ENCODE measurements around the gene TUBG2.
"Not testable (repeated sequence)": the region's sequence is repeated elsewhere in the genome, so short reads cannot be mapped to it uniquely, and the experiment has no call there.

The TUBG2 gene

GRCh38 chr17:42659079-42659931 lies at the start of gene TUBG2:
Gene TUBG2, plus strand, starts transcription at chr17:42659284. Its CDS starts 220 bp downstream, at chr17:42659504.
- TF ChIP-seq YY1 (IDR thresholded peaks at IDR 0.05; ENCODE audit: insufficient read depth, insufficient read length), result peak; percentile 44
- no peak for TF ChIP-seq SUZ12 (IDR thresholded peaks at IDR 0.05; ENCODE audit: extremely low read depth, insufficient read depth, insufficient read length)
- no peak for TF ChIP-seq ZNF274 (IDR thresholded peaks at IDR 0.05; ENCODE audit: low read depth, low read length)
- H3K27me3 ChIP-seq (ENCODE audit: insufficient read depth, insufficient read length), result no peaks in the 10 kb centered on the region
- H3K36me3 ChIP-seq (ENCODE audit: insufficient read depth, insufficient read length, low read length), result peaks cover 25% of the 10 kb centered on the region
- DNase-seq (ENCODE audit: low read depth, low spot score), result peak; percentile 79
- no peaks in the 10 kb centered on the region for H3K4me1 ChIP-seq (ENCODE audit: insufficient read depth, insufficient read length)
- peak within 1 kb of the TSS; percentile 94 for H3K9ac ChIP-seq (ENCODE audit: insufficient read length, low read depth)
- no peaks in the 10 kb centered on the region for H3K9me3 ChIP-seq (ENCODE audit: insufficient read depth, low read length)
- peak within 1 kb of the TSS; percentile 75 for H3K4me3 ChIP-seq (ENCODE audit: insufficient read length, low read depth)

- peaks cover 44% of the 10 kb centered on the region for H3K36me3 ChIP-seq (ENCODE audit: insufficient read depth, insufficient read length, low read length)
- not testable (repeated sequence) for H3K4me1 ChIP-seq (ENCODE audit: insufficient read depth, insufficient read length); DNase-seq (ENCODE audit: low read depth, low spot score); H3K9me3 ChIP-seq (ENCODE audit: insufficient read depth, low read length); H3K27me3 ChIP-seq (ENCODE audit: insufficient read depth, insufficient read length)
- peak overlapping the region; percentile 100 for H3K9ac ChIP-seq (ENCODE audit: insufficient read length, low read depth)
- H3K4me3 ChIP-seq (ENCODE audit: insufficient read length, low read depth), result peak overlapping the region; percentile 99
Observed at GRCh38 chr17:42609814-42610801, 49.0 kb upstream of the TUBG2 start.

GRCh38 chr17:42612013-42612412 lies 47.1 kb upstream of the TUBG2 start:
- Histone ChIP-seq H3K9ac (ENCODE audit: insufficient read length, low read depth) (no peak overlapping the region), H3K27me3 (ENCODE audit: insufficient read depth, insufficient read length) (no peaks in the 10 kb centered on the region), H3K9me3 (ENCODE audit: insufficient read depth, low read length) (no peaks in the 10 kb centered on the region), H3K4me3 (ENCODE audit: insufficient read length, low read depth) (no peak overlapping the region), H3K36me3 (ENCODE audit: insufficient read depth, insufficient read length, low read length) (peaks cover 53% of the 10 kb centered on the region), H3K4me1 (ENCODE audit: insufficient read depth, insufficient read length) (no peaks in the 10 kb centered on the region)
- TF ChIP-seq SUZ12 (IDR thresholded peaks at IDR 0.05; ENCODE audit: extremely low read depth, insufficient read depth, insufficient read length), result no peak
- TF ChIP-seq ZNF274 (IDR thresholded peaks at IDR 0.05; ENCODE audit: low read depth, low read length), result no peak
- no peak for DNase-seq (ENCODE audit: low read depth, low spot score)

- Histone ChIP-seq H3K27me3 (ENCODE audit: insufficient read depth, insufficient read length) (no peaks in the 10 kb centered on the region), H3K4me3 (ENCODE audit: insufficient read length, low read depth) (no peak overlapping the region), H3K36me3 (ENCODE audit: insufficient read depth, insufficient read length, low read length) (peaks cover 52% of the 10 kb centered on the region), H3K4me1 (ENCODE audit: insufficient read depth, insufficient read length) (no peaks in the 10 kb centered on the region), H3K9ac (ENCODE audit: insufficient read length, low read depth) (no peak overlapping the region), H3K9me3 (ENCODE audit: insufficient read depth, low read length) (no peaks in the 10 kb centered on the region)
- DNase-seq (ENCODE audit: low read depth, low spot score), result no peak
- no peak for TF ChIP-seq SUZ12 (IDR thresholded peaks at IDR 0.05; ENCODE audit: extremely low read depth, insufficient read depth, insufficient read length)
- no peak for TF ChIP-seq YY1 (IDR thresholded peaks at IDR 0.05; ENCODE audit: insufficient read depth, insufficient read length)
- no peak for TF ChIP-seq ZNF274 (IDR thresholded peaks at IDR 0.05; ENCODE audit: low read depth, low read length)
Observed at GRCh38 chr17:42613699-42614295, 45.3 kb upstream of the TUBG2 start.

GRCh38 chr17:42617956-42618431 lies 41.1 kb upstream of the TUBG2 start:
- H3K9me3 ChIP-seq (ENCODE audit: insufficient read depth, low read length), result no peaks in the 10 kb centered on the region
- H3K27me3 ChIP-seq (ENCODE audit: insufficient read depth, insufficient read length), result no peaks in the 10 kb centered on the region
- H3K36me3 ChIP-seq (ENCODE audit: insufficient read depth, insufficient read length, low read length), result peaks cover 28% of the 10 kb centered on the region
- no peak overlapping the region for H3K4me3 ChIP-seq (ENCODE audit: insufficient read length, low read depth)
- no peaks in the 10 kb centered on the region for H3K4me1 ChIP-seq (ENCODE audit: insufficient read depth, insufficient read length)
- no peak for TF ChIP-seq YY1 (IDR thresholded peaks at IDR 0.05; ENCODE audit: insufficient read depth, insufficient read length)
- TF ChIP-seq ZNF274 (IDR thresholded peaks at IDR 0.05; ENCODE audit: low read depth, low read length), result no peak
- TF ChIP-seq SUZ12 (IDR thresholded peaks at IDR 0.05; ENCODE audit: extremely low read depth, insufficient read depth, insufficient read length), result no peak
- peak overlapping the region; percentile 14 for H3K9ac ChIP-seq (ENCODE audit: insufficient read length, low read depth)
- no peak for DNase-seq (ENCODE audit: low read depth, low spot score)

- no peak overlapping the region for H3K4me3 ChIP-seq (ENCODE audit: insufficient read length, low read depth)
- TF ChIP-seq ZNF274 (IDR thresholded peaks at IDR 0.05; ENCODE audit: low read depth, low read length) (no peak), SUZ12 (IDR thresholded peaks at IDR 0.05; ENCODE audit: extremely low read depth, insufficient read depth, insufficient read length) (no peak), YY1 (IDR thresholded peaks at IDR 0.05; ENCODE audit: insufficient read depth, insufficient read length) (no peak)
- no peaks in the 10 kb centered on the region for H3K9me3 ChIP-seq (ENCODE audit: insufficient read depth, low read length)
- H3K27me3 ChIP-seq (ENCODE audit: insufficient read depth, insufficient read length), result no peaks in the 10 kb centered on the region
- peaks cover 22% of the 10 kb centered on the region for H3K36me3 ChIP-seq (ENCODE audit: insufficient read depth, insufficient read length, low read length)
- no peaks in the 10 kb centered on the region for H3K4me1 ChIP-seq (ENCODE audit: insufficient read depth, insufficient read length)
- peak; percentile 43 for DNase-seq (ENCODE audit: low read depth, low spot score)
- peak overlapping the region; percentile 29 for H3K9ac ChIP-seq (ENCODE audit: insufficient read length, low read depth)
Observed at GRCh38 chr17:42618442-42619150, 40.5 kb upstream of the TUBG2 start.

GRCh38 chr17:42621987-42622386 lies 37.1 kb upstream of the TUBG2 start:
- not testable (repeated sequence) for H3K36me3 ChIP-seq (ENCODE audit: insufficient read depth, insufficient read length, low read length); H3K27me3 ChIP-seq (ENCODE audit: insufficient read depth, insufficient read length); DNase-seq (ENCODE audit: low read depth, low spot score); H3K9ac ChIP-seq (ENCODE audit: insufficient read length, low read depth); H3K4me3 ChIP-seq (ENCODE audit: insufficient read length, low read depth); H3K9me3 ChIP-seq (ENCODE audit: insufficient read depth, low read length); H3K4me1 ChIP-seq (ENCODE audit: insufficient read depth, insufficient read length)
